Fibroblast of mammary gland (primary cell): ENCODE results near the gene IL36G.

Experiments
- DNase-seq: peaks from one replicate; pipeline ENCODE4 v3.0.0-alpha.2; 2010; ENCODE audit warnings: low read depth
- H3K4me3 ChIP-seq: 2 replicates; pipeline ENCODE4 v1.5.1; 2011; ENCODE audit warnings: low read depth, mild to moderate bottlenecking, low read length, moderate library complexity; ENCODE audit not compliant: control insufficient read depth
- CTCF ChIP-seq: conservative IDR thresholded peaks from 2 replicates; pipeline ENCODE4 v1.5.1; 2011; ENCODE audit warnings: low read depth, low read length, inconsistent platforms; ENCODE audit not compliant: control insufficient read depth, insufficient read depth

The IL36G gene

GRCh38 chr2:112993831-112994230, 16.0 kb downstream of the IL36G start:
- no peak for DNase-seq
- no peak for TF ChIP-seq CTCF
- H3K4me3 ChIP-seq, result no peak overlapping the region

- DNase-seq, result no peak
- TF ChIP-seq CTCF, result no peak
These were observed 16.8 kb downstream of the IL36G start for GRCh38 chr2:112994648-112995047.

GRCh38 chr2:112995346-112995920, 17.6 kb downstream of the IL36G start:
- no peak overlapping the region for H3K4me3 ChIP-seq
- TF ChIP-seq CTCF, result no peak
- DNase-seq, result no peak

More at GRCh38 chr2:112994648-112995047, 16.8 kb downstream of the IL36G start:
- H3K4me3 ChIP-seq, result no peak overlapping the region

- no peak for DNase-seq
- H3K4me3 ChIP-seq, result no peak overlapping the region
- TF ChIP-seq CTCF, result no peak
These were observed 18.8 kb downstream of the IL36G start for GRCh38 chr2:112996635-112997034.

- no peak for TF ChIP-seq CTCF
- H3K4me3 ChIP-seq, result no peak overlapping the region
- DNase-seq, result no peak
These were observed 19.3 kb downstream of the IL36G start for GRCh38 chr2:112997151-112997550.

GRCh38 chr2:113000436-113000835, 22.6 kb downstream of the IL36G start:
- no peak for TF ChIP-seq CTCF
- no peak for DNase-seq
- no peak overlapping the region for H3K4me3 ChIP-seq

- no peak overlapping the region for H3K4me3 ChIP-seq
- no peak for TF ChIP-seq CTCF
- no peak for DNase-seq
These were observed 24.9 kb downstream of the IL36G start for GRCh38 chr2:113002677-113003076.
